H7 (cell line): ENCODE data around the gene CRTC1. TPM values are rescaled to one million over a fixed set of nuclear protein-coding genes. Genes with fewer than 3 reads are reported as not detected.
A peak's percentile ranks its signal among the peaks of the same experiment; 100 is the strongest.

ENCODE experiments used
- DNase-seq: peaks from one replicate; pipeline ENCODE4 v3.0.0; 2012
- H3K27me3 ChIP-seq: 2 replicates; pipeline ENCODE4 v1.6.0; 2011; ENCODE audit warnings: mild to moderate bottlenecking, low read length; ENCODE audit not compliant: control insufficient read depth, insufficient read depth
- H3K36me3 ChIP-seq: replicated peaks from 2 replicates; pipeline ENCODE4 v1.5.1; 2011; ENCODE audit warnings: low read length; ENCODE audit not compliant: control insufficient read depth, insufficient read depth
- H3K4me3 ChIP-seq: 2 replicates; pipeline ENCODE4 v1.5.1; 2011; ENCODE audit warnings: low read depth, mild to moderate bottlenecking, control low read depth, low read length, moderate library complexity; ENCODE audit not compliant: insufficient read depth
- total RNA-seq: library from RNA; depleted of rRNA; stranded (reverse); fragments of >200 nt; shearing (Covaris generic); gene quantifications from 2 replicates; pipeline ENCODE4 v1.2.3, GENCODE V29; 2014; rRNA removed

CRTC1 gene, protein sequence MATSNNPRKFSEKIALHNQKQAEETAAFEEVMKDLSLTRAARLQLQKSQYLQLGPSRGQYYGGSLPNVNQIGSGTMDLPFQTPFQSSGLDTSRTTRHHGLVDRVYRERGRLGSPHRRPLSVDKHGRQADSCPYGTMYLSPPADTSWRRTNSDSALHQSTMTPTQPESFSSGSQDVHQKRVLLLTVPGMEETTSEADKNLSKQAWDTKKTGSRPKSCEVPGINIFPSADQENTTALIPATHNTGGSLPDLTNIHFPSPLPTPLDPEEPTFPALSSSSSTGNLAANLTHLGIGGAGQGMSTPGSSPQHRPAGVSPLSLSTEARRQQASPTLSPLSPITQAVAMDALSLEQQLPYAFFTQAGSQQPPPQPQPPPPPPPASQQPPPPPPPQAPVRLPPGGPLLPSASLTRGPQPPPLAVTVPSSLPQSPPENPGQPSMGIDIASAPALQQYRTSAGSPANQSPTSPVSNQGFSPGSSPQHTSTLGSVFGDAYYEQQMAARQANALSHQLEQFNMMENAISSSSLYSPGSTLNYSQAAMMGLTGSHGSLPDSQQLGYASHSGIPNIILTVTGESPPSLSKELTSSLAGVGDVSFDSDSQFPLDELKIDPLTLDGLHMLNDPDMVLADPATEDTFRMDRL
- 3.7 and 6.1 TPM in 2 replicates for total RNA-seq

DNA sequence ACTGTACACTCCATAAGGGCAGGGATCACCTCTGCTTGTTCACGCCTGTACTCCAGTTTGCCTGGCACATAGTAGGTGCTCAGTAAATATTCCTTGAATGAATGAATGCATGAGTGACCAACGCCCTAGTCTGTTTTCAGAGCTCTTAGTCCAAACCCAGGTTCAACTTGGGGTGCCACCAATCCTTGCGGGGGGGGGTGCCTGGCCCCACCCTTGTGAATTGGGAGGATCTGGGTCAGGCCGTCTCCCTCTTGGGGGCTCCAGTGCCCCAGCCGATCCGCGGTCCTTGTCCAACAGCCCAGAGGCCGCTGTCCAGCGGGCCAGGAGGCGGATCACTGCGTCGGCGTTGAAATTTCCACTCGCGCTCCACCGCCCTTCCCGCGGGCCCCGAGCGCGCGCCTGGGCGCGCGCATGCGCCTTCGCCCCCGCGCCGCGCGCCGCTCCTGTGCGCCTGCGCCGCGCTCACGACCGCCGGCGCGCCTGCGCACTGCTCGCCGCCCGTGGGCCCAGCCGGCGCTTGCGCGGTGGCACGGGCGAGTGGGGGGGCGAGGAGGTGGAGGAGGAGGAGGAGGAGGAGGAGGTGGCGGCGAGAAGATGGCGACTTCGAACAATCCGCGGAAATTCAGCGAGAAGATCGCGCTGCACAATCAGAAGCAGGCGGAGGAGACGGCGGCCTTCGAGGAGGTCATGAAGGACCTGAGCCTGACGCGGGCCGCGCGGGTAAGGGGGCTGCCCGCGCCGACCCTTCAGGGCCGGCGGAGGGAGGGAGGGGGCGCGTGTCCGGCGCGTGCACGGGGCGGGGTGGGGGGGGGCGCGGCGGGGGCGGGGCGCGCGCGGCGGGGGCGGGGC, at the start of gene CRTC1:
CRTC1 (plus strand) TSS at position 572 of the 849 bp plus-strand sequence; CDS start at position 595, 23 bp downstream.
- peak within 1 kb of the TSS; percentile 69 for H3K4me3 ChIP-seq
- peak; percentile 100 for DNase-seq
- no peaks in the 10 kb centered on the region for H3K36me3 ChIP-seq
- H3K27me3 ChIP-seq: no peaks in the 10 kb centered on the region

DNA sequence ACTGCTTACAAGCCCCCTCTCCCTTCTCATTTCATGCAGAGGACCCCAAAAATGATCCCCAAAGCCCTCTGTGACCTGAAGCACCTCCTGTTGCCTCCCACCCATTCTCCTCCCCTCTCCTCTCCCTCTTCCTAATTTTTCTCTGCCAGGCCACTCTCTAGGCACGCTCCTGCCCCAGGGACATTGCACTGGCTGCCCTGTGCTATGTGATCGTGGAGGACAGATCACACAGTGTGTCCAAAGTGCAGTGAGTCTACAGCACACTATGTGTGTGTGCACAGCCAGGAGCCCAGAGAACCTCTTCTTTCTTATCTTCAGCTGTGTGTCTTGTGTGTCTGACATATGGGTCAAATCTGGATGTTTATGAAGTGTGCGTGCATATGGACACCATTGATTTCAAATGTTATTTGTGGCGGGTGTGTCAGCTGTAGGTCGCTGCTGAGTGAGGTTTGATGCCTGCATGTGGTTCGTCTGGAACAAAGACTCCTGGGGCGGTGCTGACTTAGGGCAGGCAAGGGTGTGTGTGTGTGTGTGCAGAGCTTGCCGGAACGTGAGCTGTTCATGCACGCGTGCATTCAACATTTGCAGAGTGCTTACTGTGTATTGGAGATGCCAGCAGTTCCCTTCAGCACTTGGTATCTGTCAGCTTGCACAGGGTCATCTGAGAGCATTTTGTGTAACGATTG, 48.7 kb upstream of the CRTC1 start:
- Histone ChIP-seq H3K4me3 (no peak overlapping the region), H3K36me3 (no peaks in the 10 kb centered on the region), H3K27me3 (peaks cover 2% of the 10 kb centered on the region; the same call in 1 of the 2 replicates)
- no peak for DNase-seq

DNA sequence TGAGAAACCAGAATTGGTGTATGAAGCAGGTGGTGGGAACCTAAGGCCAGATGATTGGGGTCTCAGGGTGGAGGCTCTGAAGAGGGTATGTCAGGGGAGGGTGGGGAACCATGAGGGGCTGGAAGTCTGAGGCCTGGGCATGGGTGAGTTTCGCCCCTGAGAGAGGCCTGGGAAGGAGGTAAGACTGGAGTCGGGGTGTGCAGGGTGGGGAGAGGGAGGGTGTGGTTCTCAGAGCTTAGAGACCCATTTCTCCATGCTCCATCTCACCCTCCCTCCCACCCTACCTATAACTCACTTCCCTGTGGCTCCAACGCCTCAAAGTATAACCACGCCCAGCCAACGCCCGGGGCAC, 47.7 kb upstream of the CRTC1 start:
- H3K36me3 ChIP-seq: no peaks in the 10 kb centered on the region
- H3K27me3 ChIP-seq: peaks cover 2% of the 10 kb centered on the region; the same call in 1 of the 2 replicates
- no peak for DNase-seq
- H3K4me3 ChIP-seq: no peak overlapping the region

DNA sequence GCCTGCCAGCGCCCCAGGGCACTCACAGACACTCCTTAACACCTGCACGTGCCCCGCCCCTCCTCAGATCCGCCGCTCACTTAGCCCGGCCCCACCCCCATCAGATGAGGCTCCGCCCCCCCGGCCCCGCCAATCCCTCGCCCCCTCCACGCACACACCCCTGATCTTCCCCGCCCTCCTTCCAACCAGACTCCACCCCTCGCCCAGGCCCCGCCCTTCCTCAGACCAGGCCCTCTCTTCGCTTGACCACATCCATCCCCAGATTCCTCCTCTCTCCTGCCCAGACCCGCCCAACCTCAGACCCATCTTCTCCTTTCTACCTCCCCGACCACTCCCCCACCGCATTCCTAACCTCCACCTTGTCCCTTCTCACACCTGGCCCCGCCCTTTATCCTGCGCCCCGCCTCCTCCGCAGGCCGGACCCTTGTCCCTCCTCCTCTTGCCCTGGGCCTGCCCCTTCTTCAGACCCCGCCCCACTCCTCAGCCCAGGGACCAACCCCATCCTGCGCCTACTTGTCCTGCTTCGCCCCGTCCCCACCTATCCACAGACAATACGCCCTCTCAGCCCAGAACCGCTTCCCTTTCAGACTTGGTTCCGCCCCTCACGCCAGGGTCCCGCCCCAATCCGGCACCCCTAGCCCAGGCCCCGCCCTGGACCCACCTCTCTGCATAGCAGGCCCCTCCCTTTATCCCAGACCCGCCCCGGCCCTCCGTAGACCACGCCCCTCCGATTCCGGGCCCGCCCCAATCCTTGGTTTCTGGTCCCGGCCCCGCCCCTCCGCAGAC, 47.1 kb upstream of the CRTC1 start:
- DNase-seq: peak; percentile 100
- Histone ChIP-seq H3K27me3 (peaks cover 2% of the 10 kb centered on the region; the same call in 1 of the 2 replicates), H3K36me3 (no peaks in the 10 kb centered on the region), H3K4me3 (peak overlapping the region; percentile 85)

DNA sequence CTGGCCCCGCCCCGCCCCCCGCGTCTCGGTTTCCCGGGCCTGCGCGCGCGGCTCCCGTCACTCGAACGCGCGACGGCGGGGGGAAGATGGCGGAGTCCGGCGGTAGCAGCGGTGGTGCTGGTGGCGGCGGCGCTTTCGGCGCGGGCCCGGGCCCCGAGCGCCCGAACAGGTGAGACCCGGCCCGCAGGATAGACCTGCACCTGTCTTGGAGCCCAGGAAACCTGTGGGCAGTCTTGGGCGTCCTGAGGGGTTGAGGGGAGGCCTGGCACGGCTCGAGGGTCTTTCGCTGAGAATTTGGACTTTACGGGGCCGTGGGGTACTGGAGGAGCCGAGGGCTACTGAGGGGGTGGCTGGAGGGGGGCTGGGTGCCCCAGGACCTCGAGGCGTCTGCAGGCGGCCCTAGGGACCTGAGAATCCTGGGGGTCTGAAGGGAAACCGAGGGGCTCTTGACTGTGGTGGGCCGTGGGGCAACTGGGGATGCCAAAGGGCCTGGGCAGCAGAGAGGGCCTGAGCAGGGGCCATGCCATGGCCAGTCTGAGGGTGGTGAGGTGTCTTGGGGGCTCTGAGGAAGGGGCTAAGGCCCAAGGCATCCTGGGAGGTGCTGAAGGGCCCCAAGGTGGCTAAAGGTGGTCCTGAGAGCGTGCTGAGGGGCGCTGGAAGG, 46.4 kb upstream of the CRTC1 start, which contains the start of gene KLHL26:
KLHL26 (plus strand) TSS at position 60 of the 661 bp plus-strand sequence; CDS start at position 87, 27 bp downstream.
- DNase-seq: peak; percentile 57
- H3K4me3 ChIP-seq: peak within 1 kb of the TSS; percentile 85
- peaks cover 2% of the 10 kb centered on the region; the same call in 1 of the 2 replicates for H3K27me3 ChIP-seq
- no peaks in the 10 kb centered on the region for H3K36me3 ChIP-seq

DNA sequence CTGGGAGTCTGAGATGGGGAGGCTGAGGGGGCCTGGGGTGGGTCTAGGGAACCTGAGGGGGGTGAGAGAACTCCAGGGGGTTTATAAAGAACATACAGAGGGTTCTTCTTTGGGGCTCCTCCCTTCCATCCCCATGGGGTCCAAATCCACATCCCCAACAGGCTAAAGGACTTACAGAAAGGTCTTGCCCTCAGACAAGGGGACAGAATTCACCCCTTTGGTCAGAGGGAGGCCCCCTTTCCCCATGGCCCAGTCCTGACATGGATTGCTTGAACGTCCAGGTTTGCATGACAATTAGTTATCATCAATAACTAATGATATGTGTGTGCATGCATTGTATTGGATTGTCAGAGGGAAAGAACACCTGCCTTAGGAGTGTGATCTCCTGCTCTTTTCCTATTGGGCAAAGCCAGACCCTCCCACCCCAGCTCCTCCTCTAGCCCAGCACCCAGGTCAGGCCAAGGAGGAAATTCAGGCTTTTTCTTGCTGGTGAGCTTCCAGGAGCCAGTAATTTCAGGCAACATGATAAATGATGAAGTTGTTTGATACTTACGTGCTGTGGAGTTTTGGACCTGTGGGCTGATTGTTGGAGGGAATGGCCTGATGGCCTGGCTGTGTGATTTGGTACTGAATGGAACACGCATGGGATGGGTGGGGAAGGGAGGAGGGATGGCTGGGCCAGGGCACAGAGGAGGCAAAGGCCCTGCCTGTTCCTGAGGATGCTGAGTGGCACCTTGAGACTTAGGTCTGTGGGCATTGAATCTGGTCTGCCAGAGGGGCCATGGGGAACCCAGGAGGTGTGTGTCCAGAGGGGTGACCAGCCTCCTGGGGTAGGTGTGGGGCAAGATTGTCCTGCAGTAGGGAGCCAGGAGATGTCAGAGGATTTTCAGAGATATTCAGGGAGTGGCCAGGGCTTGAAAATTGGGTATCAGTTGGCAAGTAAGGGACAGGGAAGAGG, 45.5 kb upstream of the CRTC1 start:
- peak; percentile 72 for DNase-seq
- no peaks in the 10 kb centered on the region for H3K36me3 ChIP-seq
- H3K27me3 ChIP-seq: peaks cover 2% of the 10 kb centered on the region; the same call in 1 of the 2 replicates
- H3K4me3 ChIP-seq: peak overlapping the region; percentile 85; the same call in 1 of the 2 replicates

DNA sequence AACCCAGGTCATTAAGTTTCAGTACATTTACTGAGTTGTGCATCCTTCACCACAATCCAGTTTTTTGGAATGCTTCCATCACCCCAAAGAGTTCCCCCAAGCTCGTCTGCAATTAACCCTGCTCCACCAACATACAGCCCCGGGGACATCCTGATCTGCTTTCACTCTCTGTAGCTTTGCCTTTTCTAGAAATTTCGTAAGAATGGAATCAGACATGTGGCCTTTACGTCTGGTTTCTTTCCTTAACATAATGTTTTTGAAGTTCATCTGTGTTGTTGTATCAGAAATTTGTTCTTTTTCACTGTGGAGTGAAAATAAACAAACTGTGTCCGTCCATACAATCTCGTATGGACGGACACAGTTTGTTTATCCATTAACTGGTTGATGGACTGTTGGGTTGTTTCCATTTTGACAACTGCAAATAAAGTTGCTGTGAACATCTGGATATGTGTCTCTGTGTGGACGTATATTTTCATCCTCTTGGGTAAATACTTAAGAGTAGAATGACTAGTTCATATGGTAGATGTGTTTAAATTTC, 43.7 kb upstream of the CRTC1 start:
- DNase-seq: no peak
- Histone ChIP-seq H3K4me3 (no peak overlapping the region), H3K36me3 (no peaks in the 10 kb centered on the region), H3K27me3 (peaks cover 2% of the 10 kb centered on the region; the same call in 1 of the 2 replicates)

DNA sequence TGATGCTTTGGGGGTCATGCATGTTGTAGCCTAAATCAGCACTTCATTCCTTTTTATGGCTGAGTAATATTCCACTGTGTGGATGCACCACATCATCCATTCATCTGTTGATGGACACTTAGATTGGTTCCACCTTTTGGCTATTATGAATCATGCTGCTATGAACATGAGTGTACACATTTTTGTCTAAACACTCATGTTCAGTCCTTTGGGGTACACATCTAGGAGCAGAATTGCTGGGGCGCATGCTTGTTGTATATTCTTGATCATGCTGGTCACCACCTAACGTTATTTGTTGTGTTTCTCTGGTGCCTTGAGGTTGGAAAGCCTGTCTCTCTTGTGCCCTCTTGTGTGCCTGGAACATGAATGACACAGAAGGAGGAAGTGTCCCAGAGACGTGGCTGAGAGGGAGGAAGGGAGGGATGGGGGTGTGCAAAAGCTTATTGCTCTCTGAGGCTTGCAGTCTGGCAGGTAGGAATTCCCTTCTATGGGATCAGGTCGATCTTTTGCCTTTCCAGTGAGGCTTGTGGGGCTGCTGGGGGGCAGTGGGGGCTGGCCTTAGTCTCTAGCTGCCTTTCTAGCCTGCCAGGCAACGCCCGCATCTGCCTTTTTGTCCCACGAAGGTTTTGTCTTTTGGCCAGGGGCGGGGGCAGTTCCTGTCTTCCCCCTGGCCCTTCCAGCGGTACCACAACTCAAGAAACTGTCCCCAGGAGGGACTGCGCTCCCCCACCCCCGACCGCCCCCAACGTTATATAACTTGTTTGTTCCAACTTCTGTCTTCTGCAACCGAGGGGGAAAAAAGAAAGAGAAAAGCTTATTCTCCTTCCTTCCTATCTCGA, 39.1 kb upstream of the CRTC1 start:
- Histone ChIP-seq H3K27me3 (no peaks in the 10 kb centered on the region), H3K36me3 (no peaks in the 10 kb centered on the region), H3K4me3 (no peak overlapping the region)
- peak; percentile 62 for DNase-seq

DNA sequence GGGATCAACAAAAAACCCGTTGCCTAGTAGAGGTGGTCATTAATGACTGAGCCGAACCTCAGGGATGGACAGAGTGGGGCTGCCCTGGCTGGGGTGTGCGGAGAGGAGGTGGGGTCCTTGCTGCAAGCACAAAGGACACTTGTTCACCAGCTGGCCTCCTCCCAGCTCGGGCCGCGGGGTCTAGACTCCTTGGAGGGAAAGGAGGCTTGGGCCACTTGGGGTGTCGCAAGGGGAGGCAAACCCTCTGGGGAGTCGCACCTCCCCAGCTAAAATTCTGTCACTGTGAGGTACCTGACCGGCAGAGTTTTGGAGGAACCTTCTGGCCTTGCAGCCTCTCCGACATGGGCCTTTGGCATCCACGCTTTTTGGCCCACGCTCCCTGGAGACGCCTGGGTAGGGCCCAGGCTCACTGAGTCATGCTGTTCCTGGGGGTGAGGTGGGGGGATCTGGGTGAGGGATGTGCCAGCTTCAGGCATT, 38.4 kb upstream of the CRTC1 start:
- no peak overlapping the region for H3K4me3 ChIP-seq
- no peaks in the 10 kb centered on the region for H3K27me3 ChIP-seq
- peak; percentile 60 for DNase-seq
- no peaks in the 10 kb centered on the region for H3K36me3 ChIP-seq

DNA sequence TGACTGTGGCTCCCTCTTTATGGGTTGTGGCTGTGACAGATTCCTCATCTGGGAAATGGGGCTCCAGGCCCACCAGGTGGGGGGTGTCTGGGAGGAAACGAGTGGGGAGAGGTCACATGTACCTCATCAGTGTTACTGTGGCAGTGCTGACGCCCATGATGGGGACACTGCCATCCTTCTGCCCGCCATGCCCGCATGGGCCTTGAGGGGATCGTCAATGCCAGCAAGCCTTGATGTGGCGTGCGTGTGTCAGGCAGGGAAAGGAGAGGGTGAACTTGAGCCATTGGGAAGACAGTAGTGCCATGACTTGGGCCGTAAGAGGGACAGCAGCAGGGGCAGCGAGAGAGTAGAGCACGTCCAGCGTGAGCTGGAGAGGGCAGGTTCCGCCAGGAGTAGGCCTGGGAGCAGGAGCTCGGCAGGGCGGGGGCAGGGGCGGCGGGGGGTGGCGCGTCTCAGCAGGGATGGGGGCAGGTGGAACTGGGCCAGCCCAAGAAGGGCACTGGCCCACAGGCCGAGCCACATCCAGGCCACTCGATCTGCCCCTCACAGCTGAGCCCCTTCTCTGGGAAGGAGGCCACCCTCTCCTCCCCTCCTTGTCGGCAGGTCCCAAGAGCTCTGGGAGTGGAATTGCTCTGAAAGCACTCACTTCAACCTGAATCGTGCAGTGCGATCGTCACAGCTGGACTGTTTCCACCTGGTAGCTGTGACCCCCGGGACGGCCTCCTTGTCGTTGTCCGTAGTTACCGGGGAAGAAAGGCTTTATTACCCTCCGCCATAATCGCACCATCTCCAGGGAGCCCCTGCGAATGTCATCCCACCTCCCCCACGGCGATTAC, 36.7 kb upstream of the CRTC1 start:
- no peaks in the 10 kb centered on the region for H3K36me3 ChIP-seq
- no peaks in the 10 kb centered on the region for H3K27me3 ChIP-seq
- no peak overlapping the region for H3K4me3 ChIP-seq
- DNase-seq: peak; percentile 56
